CD4-positive, alpha-beta T cell treated with Interleukin-4 for 4 hours (primary cell): ENCODE data around the gene CHCHD3.
"Not testable (repeated sequence)": the region's sequence is repeated elsewhere in the genome, so short reads cannot be mapped to it uniquely, and the experiment has no call there.

ENCODE experiments used
- DNase-seq: peaks from one replicate; pipeline ENCODE4 v3.0.0-alpha.2; 2020

The CHCHD3 gene

DNA sequence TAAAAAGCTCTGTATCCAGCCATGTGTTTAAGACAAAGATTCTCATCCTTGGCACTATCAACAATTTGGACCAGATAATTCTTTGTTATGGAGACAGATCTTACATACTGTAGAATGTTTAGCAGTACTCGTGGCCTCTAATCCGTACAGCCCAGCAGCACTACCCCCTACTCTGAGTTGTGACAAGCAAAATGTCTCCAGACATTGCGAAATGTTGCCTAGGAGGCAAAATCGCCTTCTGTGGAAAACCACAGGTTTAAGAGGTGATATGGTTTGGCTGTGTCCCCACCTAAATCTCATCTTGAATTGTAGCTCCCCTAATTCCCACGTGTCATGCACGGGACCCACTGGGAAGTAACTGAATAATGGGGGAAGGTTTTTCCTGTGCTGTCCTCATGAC is 186.7 kb downstream of the CHCHD3 start:
- DNase-seq, result no peak

DNA sequence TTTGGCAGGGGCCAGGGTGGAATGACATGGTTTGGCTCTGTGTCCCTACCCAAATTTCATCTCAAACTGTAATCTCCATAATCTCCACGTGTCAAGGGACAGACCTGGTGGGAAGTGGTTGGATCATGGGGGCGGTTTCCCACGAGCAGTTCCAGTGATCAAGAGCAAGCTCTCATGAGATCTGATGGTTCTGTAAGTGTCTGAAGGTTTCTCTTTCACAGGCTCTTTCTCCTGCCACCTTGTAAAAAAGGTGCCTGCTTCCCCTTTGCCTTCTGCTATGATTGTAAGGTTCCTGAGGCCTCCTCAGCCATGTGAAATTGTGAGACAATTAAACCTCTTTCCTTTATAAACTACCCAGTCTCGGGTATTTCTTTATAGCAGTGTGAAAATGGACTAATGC is 188.3 kb downstream of the CHCHD3 start:
- DNase-seq, result no peak

DNA sequence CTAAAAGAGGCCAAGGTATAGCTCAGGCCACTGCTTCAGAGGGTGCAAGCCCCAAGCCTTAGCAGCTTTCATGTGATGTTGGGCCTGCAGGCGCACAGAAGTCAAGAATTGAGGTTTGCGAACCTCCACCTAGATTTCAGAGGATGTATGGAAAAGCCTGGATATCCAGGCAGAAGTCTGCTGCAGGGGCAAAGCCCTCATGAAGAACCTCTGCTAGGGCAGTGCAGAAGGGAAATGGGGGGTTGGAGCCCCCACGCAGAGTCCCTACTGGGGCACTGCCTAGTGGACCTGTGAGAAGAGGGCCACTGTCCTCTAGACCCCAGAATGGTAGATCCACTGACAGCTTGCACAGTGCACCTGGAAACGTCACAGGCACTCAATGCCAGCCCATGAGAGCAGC is 189.1 kb downstream of the CHCHD3 start:
- not testable (repeated sequence) for DNase-seq

DNA sequence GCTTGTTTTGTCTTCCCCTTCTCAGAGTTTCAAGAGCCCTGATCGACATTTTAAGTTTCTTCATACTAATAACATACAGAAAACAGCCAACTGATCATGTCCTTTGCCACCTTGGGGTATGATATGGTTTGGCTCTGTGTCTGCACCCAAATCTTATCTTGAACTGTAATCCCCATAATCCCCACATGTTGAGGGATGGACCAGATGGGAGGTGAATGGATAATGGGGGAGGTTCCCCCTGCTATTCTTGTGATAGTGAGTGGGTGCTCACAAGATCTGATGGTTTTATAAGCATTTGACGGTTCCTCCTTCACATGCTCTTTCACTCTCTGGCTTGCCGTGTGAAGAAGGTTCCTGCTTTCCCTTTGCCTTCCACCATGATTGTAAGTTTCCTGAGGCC is 190.3 kb downstream of the CHCHD3 start:
- no peak for DNase-seq

DNA sequence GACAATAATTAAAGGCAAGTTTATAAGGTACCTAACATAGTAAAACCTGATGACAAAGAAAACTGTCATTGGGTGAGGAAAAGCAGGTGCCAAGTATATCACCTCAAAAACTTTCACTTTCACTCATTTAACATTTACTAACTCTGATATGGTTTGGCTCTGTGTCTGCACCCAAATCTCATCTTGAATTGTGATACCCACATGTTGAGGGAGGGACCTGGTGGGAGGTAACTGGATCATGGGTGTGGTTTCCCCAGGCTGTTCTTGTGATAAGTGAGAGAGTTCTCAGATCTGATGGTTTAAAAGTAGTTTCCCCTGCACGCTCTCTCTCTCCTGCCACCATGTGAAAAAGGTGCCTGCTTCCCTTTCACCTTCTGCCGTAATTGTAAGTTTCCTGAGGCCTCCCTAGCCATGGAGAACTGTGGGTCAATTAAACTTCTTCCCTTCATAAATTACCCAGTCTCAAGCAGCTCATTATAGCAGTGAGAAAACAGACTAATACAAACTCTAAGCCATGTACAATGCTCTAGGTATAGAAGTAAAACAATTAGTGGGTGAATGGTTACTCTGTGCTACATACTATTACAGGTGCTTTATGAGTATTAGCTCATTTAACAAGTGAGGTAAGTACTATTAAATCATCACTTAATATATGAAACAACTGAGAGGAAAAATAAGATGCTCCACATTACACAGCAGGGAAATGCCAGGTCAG is 199.0 kb downstream of the CHCHD3 start:
- peak; percentile 18 for DNase-seq

DNA sequence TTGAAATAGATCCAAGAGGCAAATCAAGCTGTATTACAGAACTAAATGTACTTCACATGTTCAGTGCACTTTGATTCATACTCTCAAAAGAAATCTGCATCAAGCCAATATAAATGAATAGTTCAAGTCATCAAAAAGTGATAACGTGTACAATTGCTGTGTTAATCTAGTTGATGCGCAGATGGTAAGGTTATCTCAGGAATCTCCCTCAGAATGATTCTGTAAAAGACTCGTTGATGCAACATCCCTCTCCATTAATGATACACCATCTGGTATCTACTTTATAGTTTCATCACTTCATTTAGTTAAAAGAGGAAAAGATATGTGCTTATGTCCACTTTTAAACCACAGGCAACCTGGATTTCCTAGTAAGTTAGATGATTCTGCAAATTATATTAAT is 200.6 kb downstream of the CHCHD3 start:
- DNase-seq, result no peak

DNA sequence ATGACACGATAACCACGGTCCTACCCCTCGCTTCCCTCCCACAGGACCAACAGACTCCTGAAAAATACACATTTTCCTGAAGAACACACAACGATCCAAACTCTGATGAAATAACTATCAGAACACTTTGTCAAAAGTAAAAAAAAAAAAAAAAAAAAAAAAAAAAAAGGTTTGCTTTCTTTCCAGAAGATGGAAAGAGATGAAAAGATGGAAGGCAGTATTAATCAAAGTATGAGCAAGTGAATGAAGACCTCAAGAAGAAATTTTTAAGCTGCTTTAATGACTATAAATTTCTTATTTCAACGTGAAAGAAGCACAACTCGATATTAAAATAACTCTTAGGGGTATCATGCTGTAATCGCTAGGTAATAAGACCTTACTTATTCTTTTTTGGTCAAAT is 202.3 kb downstream of the CHCHD3 start:
- DNase-seq, result no peak

DNA sequence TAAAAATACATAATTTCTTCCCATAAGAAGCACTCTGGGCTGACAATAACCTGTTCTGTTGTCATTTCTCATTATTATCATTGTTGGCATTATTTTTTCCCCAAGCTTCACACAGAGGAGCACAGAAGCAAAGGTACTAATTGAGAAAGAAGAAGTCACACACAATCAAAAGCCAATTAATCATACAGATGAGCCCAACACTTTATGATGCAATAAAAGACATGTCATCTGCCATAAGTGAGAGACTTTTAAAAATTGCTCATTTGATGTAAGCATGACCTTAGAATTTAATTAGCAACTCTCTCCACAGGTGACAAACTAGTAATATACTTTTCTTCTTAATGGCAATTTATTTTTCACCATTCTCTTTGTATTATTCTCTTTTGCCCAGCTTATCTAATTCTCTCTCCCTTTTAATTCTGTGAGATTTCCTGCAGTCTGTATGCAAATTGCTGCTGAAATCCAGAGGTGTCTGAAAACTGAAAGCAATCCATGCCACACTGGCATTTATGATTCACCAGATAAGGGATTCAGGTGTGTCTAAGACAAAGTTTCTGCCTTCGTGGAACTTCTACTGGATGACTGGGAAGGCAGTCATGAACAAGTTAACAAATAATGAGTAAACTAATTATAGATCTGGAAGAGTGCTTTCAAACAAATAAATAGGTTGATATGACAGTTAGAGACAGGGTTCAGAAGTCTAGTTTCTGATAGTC is 203.5 kb downstream of the CHCHD3 start:
- DNase-seq, result no peak

DNA sequence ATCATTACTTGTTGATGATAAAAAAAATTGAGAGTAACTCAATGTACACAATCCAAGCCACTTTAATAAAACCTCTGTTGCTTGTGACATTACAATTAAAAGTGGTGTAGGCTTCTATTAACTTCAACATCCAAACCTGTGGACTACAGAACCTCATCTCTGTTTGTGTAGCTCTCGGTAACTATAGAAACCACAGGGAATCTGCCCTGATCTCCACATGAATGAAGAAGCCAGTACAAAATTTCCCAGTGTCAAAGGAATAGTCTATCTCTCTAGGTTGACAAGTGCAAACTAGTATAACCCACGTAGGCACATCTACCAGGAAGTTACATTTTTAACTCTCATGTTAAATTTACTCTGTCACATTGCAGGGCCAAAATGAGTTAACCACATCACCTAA is 204.3 kb downstream of the CHCHD3 start:
- DNase-seq, result no peak

DNA sequence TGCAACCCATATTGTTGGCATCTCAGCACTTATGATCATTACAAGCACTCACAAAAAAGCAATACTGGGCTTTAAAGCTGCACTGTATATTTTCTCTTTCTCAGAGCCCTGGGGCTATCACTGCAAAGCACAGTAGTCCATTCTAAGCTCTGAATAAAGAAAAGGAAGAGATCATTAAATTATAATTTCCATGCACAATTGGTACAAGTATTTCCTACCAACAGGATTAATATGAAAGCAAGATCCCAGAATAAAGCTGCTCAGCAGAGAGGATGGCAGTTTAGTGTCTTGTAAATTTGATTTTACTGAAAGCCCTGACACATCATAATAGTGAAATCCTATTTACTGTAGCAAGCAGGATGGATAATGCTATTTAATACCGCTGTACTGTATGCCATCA is 205.3 kb downstream of the CHCHD3 start:
- DNase-seq, result no peak

DNA sequence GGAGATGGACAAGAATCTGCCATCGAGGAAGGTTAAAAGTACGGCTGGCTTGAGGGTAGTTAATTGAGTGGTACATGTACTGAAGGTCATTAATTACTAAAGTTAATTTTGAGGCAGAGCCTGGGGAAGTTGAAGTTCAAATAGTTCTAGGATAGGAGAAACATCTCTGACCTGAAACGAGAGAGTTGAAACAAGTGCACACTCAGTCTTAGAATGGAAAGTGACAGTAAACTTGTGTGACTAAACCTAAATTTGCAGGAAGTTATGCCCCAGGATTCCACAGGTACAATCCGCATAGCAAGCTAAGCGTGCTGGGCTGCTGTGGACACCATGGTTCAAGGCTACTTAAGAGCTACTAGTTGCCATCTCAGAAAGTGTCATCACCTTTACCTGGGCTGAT is 209.9 kb downstream of the CHCHD3 start:
- no peak for DNase-seq

DNA sequence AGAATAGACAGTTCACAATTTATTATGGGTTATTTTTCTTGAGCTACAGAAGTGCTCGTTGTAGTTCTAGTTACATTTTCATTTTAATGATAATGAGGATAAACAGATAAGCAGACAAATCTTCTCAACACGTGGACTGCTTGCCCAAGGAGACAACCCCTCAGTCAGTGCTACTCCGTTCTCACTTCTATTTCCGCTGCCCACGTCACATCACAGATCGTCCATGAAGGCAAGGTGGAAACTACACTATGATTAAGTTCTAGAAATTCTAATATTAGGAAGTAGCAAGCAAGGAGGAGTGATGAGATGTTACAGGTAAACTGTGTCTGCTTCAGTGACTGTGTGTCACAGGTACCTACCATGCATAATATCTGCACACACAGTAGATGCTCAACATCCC is 210.5 kb downstream of the CHCHD3 start:
- no peak for DNase-seq

DNA sequence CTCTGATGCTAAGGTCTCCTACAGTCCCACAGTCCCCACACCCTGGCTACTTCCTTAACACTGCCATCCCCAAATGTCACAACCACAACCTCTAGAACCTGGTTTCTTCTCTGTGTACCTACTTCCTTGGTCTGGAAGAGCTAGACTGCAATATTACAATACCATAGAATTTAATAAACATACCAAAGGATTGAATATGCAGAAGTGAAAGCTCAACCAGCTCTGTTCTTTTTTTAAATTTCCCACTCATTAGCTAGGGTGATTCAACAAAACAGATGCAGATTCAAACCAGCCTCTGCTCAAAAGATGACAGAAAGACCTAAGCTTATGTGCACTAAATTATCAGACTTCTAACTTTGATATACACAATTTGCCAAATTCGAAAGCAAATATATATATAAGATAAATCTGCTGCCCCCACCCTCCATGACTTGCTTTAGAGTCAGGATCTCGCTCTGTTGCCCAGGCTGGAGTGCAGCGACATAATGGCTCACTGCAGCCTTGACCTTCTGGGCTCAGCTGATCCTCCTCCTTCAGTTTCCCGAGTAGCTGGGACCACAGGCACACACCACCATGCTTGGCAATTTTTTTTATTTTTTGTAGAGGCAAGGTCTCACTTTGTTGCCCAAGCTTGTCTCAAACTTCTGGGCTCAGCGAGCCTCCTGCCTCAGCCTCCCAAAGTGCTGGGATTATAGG is 212.6 kb downstream of the CHCHD3 start:
- DNase-seq, result no peak

DNA sequence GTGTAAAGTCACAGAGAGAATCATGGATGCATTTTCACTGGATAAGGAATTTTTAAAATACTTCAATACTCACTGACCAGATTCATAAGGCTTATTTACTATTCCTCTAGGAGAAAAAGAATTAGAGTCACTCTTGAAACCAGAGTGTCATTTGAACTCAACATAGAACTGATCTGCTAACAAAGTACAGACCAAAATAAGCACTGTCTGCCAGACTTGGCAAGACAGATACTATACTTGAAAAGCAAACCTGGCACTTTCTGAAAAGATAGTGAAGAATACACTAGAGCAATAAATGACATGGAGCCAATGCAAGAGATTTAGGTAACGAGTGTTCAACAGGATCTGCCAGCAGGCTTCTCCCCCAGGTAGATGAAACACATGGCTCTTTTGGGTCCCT is 215.3 kb downstream of the CHCHD3 start:
- no peak for DNase-seq

DNA sequence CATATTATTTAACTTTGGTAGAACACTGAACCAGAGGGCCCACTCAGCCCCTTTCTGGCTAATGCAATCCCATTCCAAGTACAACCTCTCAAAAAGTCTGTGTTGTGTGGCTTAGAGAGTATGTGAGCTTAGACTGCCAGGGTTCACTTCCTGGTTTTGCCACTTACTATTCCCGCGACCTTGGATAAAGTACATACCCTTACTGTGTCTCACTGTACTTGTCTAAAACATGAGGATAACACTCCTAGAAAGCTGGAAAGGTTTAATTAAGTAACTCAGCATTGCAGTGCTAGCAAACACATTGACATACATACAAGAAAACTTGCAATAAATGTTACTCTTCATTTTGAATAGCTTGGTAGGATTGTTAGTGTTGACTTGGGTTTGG is 215.8 kb downstream of the CHCHD3 start:
- no peak for DNase-seq

DNA sequence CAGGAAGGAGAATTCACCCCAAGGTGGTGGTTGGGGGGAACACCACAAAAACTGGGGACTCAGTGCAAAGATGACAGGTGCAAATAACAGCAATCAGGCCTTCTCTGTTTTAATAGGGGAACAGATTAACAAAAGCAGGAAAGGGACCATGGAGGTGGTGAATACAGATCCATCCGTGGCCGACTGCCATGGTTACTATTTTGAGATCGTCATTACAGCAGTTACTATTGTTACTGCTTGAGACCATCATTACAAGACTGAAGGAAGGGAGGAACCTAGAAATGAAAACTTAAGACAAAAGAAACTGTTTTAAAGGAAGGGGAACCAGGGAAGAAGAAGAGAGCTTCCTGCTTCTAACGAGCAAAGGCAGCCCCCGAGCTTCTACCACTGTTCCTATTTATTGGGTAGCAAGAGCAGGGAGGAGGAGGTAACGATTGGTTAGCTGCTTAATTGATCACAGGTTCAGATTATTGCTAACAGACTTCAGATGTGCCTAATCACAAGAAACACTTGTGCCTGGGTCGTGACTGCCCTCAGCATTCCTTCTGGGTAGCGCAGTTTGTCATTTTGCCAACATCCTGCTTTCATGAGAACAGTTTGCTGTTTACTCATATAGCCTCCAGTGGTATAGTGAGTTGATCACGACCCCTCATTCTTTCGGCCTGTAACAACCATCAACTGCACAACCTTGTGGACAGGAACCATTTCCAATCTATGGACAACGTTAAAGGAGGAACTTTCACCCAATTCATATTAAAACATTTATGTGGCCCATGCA is 216.3 kb downstream of the CHCHD3 start:
- DNase-seq, result no peak

DNA sequence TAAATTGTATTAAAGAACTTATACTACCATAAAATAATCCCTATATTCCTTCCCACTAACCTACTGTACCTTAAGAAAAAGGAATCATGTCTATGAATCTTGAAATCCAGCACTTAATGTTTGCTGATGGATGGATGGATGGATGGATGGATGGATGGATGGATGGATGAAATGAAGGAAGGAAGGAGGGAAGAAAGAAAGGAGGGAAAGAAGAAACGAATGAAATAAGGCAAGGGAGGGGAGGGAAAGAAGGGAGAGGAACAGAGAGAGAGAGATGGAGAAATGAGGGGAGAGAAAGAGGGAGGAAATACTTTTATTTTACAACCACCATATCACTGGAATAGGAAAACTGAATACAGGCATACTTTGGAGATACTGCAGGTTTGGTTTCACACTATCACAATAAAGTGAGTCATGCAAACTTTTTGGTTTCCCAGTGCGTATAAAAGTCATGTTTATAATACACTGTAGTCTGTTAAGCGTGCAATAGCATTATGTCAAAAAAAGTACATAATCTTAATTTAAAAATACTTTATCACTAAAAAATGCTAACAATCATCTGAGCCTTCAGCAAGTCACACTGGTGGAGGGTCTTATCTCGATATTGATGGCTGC is 219.8 kb downstream of the CHCHD3 start:
- no peak for DNase-seq

DNA sequence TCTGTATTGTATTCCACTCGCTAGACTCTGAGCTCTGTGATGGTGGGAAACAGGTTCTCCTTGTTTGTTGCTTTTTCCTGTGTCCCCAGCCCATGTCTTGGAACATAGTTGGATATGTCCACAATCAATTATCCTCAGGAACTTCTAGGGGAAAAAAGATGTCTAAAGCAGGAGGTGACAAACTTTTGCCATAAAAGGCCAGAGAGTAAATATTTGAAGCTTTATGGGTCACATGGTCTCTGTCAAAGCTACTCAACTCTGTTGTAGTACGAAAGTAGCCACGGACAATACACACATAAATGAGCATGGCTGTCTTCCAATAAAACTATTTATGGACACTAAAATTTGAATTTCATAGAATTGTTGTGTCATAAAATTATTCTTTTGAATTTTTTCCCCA is 220.5 kb downstream of the CHCHD3 start:
- DNase-seq, result no peak

DNA sequence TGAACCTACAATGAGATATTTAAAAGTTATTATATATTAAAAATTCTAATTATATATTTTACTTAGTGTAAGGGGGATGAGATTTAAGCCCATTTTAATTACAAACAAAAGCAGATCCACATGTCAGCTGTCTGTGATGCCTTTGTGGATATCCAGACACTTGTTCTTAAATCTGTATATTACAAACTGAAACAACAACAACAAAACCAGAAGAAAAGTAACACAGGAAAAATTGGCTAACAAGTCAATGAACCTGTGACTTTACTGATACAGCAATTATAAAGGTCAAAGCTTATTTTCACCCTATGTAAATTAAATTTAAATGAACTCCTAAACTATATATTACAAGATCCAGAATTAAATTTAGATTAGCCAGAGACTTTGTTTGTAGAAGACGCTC is 222.7 kb downstream of the CHCHD3 start:
- no peak for DNase-seq

DNA sequence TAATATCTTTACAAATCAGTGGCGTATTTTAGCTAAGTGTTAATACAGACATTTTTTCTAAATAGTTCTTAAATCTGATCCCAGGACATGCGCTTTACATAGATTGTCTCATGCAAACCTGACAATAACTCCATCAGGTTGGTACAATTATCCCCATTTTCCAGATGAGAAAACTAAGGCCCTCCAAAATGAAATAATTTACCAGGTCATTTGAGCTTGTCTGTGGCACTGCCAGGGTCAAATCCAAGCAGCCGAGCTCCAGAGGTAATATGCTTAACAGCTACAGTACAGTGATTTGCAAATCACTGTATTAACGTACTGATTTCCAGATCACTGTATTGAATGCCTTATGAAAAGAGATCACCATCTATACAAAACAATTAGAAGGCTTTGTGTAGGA is 223.1 kb downstream of the CHCHD3 start:
- DNase-seq, result no peak

DNA sequence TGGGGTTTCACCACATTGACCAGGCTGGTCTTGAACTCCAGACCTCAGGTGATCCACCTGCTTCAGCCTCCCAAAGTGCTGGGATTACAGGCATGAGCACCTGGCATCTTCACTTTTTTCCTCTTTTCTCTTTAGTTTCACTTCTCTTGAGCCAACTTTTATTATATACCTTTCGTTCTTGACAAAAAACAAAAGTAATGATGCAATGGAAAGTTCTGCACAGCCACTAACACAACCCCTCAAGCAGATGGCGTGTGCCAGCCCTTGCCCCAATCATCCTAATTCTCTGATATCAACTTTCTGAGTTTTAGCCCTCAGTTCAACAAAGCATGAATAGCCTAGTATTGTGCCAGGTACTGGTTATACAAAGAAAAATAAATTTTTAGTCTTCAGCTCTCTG is 223.6 kb downstream of the CHCHD3 start:
- no peak for DNase-seq

DNA sequence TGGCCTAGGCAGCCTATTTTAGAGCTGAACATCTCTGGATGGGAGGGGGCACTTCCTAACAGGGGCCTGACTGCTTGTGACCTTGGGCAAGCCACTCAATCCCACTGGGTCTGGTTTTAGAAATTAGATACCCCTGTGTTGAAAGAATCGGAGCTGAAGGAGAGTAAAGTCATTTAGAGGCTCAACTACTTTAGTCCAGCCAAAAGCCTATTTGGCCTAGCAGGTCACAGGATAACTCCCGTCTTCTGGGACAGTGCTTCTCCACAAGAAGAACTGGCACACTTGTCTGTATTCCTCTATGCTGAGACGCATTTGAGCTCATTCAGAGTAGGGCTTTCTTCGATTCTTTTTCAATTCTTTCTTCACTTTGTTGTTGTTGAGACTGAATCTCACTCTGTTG is 224.2 kb downstream of the CHCHD3 start:
- DNase-seq, result no peak

DNA sequence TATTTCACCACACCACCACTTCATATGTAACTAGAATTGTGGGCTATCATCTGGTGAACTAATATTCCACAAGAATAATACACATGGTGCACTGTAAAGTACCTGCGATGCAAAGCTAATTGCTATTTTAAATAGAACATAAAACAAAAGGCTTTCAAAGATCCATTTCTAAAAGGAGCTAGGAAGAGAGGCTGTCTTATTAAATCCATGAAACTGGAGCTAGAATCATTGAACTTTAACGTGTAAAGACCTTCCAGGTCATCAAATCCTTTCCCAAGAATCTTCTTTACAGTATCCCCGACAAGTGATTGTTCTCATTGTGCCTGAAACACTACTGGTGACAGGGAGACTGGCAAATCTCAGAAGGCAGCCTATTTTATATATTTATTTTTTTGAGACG is 224.9 kb downstream of the CHCHD3 start:
- DNase-seq, result no peak
